DND-41 (cell line): ENCODE data around the gene HPS5.

Experiments used
- ATAC-seq: fragments of 200-7000 bp; cut with Tn5 transposase; 3 replicates; pipeline ENCODE4 v1.9.1; 2021; ENCODE audit warnings: low read depth; ENCODE audit not compliant: insufficient read depth
- DNase-seq: peaks from one replicate; pipeline ENCODE4 v3.0.0-alpha.2; 2020
- H2AFZ ChIP-seq: 2 replicates; pipeline ENCODE4 v1.6.0; 2012; ENCODE audit warnings: low read depth, low read length
- H3K27ac ChIP-seq: 2 replicates; pipeline ENCODE4 v1.5.1; 2012; ENCODE audit warnings: low read length, inconsistent platforms
- H3K27me3 ChIP-seq: fragments of 200-600 bp; sonication (generic); 2 replicates; pipeline ENCODE4 v1.6.0; 2012; ENCODE audit warnings: low read length, mild to moderate bottlenecking, inconsistent platforms; ENCODE audit not compliant: insufficient read depth, poor library complexity
- H3K36me3 ChIP-seq: 2 replicates; pipeline ENCODE4 v1.5.1; 2012; ENCODE audit warnings: low read length, inconsistent platforms; ENCODE audit not compliant: insufficient read depth
- H3K4me1 ChIP-seq: 2 replicates; pipeline ENCODE4 v1.5.1; 2012; ENCODE audit warnings: mild to moderate bottlenecking, low read length; ENCODE audit not compliant: insufficient read depth
- H3K4me2 ChIP-seq: 2 replicates; pipeline ENCODE4 v1.6.0; 2012; ENCODE audit warnings: mild to moderate bottlenecking, moderate library complexity, low read length, inconsistent platforms; ENCODE audit not compliant: insufficient read depth
- H3K4me3 ChIP-seq, 2 experiments: fragments of 200-600 bp in 1 of 2; shearing (Covaris generic) in 1 of 2; 2 replicates each; pipeline ENCODE4 v1.5.1; 2012 to 2016; ENCODE audit warnings: inconsistent platforms in 2 of 2, low read length in 2 of 2, mild to moderate bottlenecking in 2 of 2, low read depth in 1 of 2, moderate library complexity in 1 of 2
- H3K79me2 ChIP-seq: 2 replicates; pipeline ENCODE4 v1.6.0; 2012; ENCODE audit warnings: low read length, inconsistent platforms; ENCODE audit not compliant: insufficient read depth
- H3K9ac ChIP-seq: 2 replicates; pipeline ENCODE4 v1.6.0; 2012; ENCODE audit warnings: low read depth, mild to moderate bottlenecking, inconsistent platforms, low read length, moderate library complexity
- H3K9me3 ChIP-seq: 2 replicates; pipeline ENCODE4 v1.5.1; 2012; ENCODE audit warnings: low read length, moderate library complexity, mild to moderate bottlenecking, inconsistent platforms; ENCODE audit not compliant: insufficient read depth, severe bottlenecking
- H4K20me1 ChIP-seq: 2 replicates; pipeline ENCODE4 v1.6.0; 2012; ENCODE audit warnings: low read length; ENCODE audit not compliant: insufficient read depth
- CTCF ChIP-seq: IDR thresholded peaks from 2 replicates; pipeline ENCODE4 v1.5.1; 2012; ENCODE audit warnings: borderline replicate concordance, low read length, moderate library complexity, mild to moderate bottlenecking; ENCODE audit not compliant: poor library complexity, severe bottlenecking; ENCODE audit errors: extremely low read depth
- EZH2 ChIP-seq: IDR thresholded peaks from 3 replicates; pipeline ENCODE4 v1.6.1; 2012; ENCODE audit warnings: borderline replicate concordance, low read depth, mild to moderate bottlenecking, moderate library complexity, low read length, inconsistent platforms; ENCODE audit not compliant: severe bottlenecking

Gene HPS5

GRCh38 chr11:18245396-18245795 is 76.5 kb downstream of the HPS5 start:
- ATAC-seq = no peak
- no peaks in the 10 kb centered on the region for H4K20me1 ChIP-seq
- DNase-seq = no peak
- H3K27me3 ChIP-seq = peaks cover 8% of the 10 kb centered on the region
- H3K9me3 ChIP-seq = no peaks in the 10 kb centered on the region
- H3K4me3 ChIP-seq = no peak overlapping the region
- H3K4me1 ChIP-seq = no peaks in the 10 kb centered on the region
- H3K9ac ChIP-seq = no peak overlapping the region
- H3K36me3 ChIP-seq = no peaks in the 10 kb centered on the region
- no peaks in the 10 kb centered on the region for H3K79me2 ChIP-seq
- H3K27ac ChIP-seq = no peak overlapping the region
- no peak overlapping the region for H3K4me2 ChIP-seq
- no peak overlapping the region for H2AFZ ChIP-seq
- TF ChIP-seq CTCF (no peak), EZH2 (no peak)

- peak; percentile 68 for DNase-seq
These were observed 78.1 kb downstream of the HPS5 start for GRCh38 chr11:18243783-18244362.

GRCh38 chr11:18239655-18240054 is 82.3 kb downstream of the HPS5 start:
- no peak overlapping the region for H3K9ac ChIP-seq
- no peaks in the 10 kb centered on the region for H3K79me2 ChIP-seq
- H3K36me3 ChIP-seq = no peaks in the 10 kb centered on the region
- no peaks in the 10 kb centered on the region for H3K9me3 ChIP-seq
- no peak overlapping the region for H2AFZ ChIP-seq
- peaks cover 34% of the 10 kb centered on the region for H3K27me3 ChIP-seq
- no peak overlapping the region for H3K4me2 ChIP-seq
- DNase-seq (no peak), ATAC-seq (no peak)
- no peak for TF ChIP-seq CTCF
- no peak for TF ChIP-seq EZH2
- no peak overlapping the region for H3K4me3 ChIP-seq
- no peaks in the 10 kb centered on the region for H4K20me1 ChIP-seq
- H3K4me1 ChIP-seq = no peaks in the 10 kb centered on the region
- no peak overlapping the region for H3K27ac ChIP-seq

More at GRCh38 chr11:18243783-18244362, 78.1 kb downstream of the HPS5 start:
- H2AFZ ChIP-seq = peak overlapping the region; percentile 51
- peak; percentile 80 for ATAC-seq
- H3K4me3 ChIP-seq = no peak overlapping the region
- no peaks in the 10 kb centered on the region for H3K4me1 ChIP-seq
- H3K27me3 ChIP-seq = peaks cover 14% of the 10 kb centered on the region
- no peaks in the 10 kb centered on the region for H4K20me1 ChIP-seq
- H3K79me2 ChIP-seq = no peaks in the 10 kb centered on the region
- H3K27ac ChIP-seq = no peak overlapping the region
- no peak overlapping the region for H3K9ac ChIP-seq
- TF ChIP-seq CTCF (peak; percentile 97), EZH2 (no peak)
- H3K36me3 ChIP-seq = no peaks in the 10 kb centered on the region
- H3K9me3 ChIP-seq = no peaks in the 10 kb centered on the region
- H3K4me2 ChIP-seq = no peak overlapping the region
